Stomach (tissue), 9 donors: ENCODE data around the gene CSAD. TPM values are rescaled to one million over a fixed set of nuclear protein-coding genes. Genes with fewer than 3 reads are reported as not detected.
"Not testable (repeated sequence)": the region's sequence is repeated elsewhere in the genome, so short reads cannot be mapped to it uniquely, and the experiment has no call there.

Experiments used
- DNase-seq, 2 donors: peaks; one replicate each; pipeline versions ENCODE4 v3.0.0 to v3.0.0-alpha.2; 2013 to 2019
- H3K27ac ChIP-seq, 5 donors: fragments of 200-600 bp in 4 of 5; sonication (generic) in 4 of 5; one replicate each; pipeline ENCODE4 v1.5.1; 2013 to 2019; ENCODE audit warnings: mild to moderate bottlenecking in 1 of 5, moderate library complexity in 1 of 5
- H3K27me3 ChIP-seq, 3 donors: fragments of 200-600 bp; sonication (generic); one replicate each; pipeline ENCODE4 v1.5.1; 2017 to 2019; ENCODE audit warnings: mixed run types in 1 of 3
- H3K36me3 ChIP-seq, 4 donors: fragments of 200-600 bp; sonication (generic); 1 replicate in 3 of 4; 2 replicates in 1 of 4; pipeline ENCODE4 v1.5.1; 2016 to 2019
- H3K4me1 ChIP-seq, 4 donors: fragments of 200-600 bp; sonication (generic); one replicate each; pipeline ENCODE4 v1.5.1; 2016 to 2019
- H3K4me3 ChIP-seq, 4 donors: fragments of 200-600 bp; sonication (generic) in 3 of 4; one replicate each; pipeline ENCODE4 v1.5.1; 2016 to 2019; ENCODE audit warnings: mild to moderate bottlenecking in 1 of 4
- H3K9me3 ChIP-seq, 4 donors: fragments of 200-600 bp; sonication (generic); one replicate each; pipeline ENCODE4 v1.5.1; 2016 to 2019
- EP300 ChIP-seq: sonication (generic); formaldehyde crosslinking; IDR thresholded peaks from one replicate; pipeline ENCODE4 v1.6.1; 2017; ENCODE audit warnings: antibody characterized with exemption
- POLR2A ChIP-seq, 4 donors: fragments of 450-650 bp; IDR thresholded peaks; one replicate each; pipeline ENCODE4 v1.6.1; 2016; ENCODE audit warnings: antibody characterized with exemption in 4 of 4, control low read depth in 2 of 4, mild to moderate bottlenecking in 1 of 4, moderate library complexity in 1 of 4
- POLR2AphosphoS5 ChIP-seq, 3 donors: sonication (generic); formaldehyde crosslinking; IDR thresholded peaks; one replicate each; pipeline ENCODE4 v1.6.1; 2016; ENCODE audit warnings: antibody characterized with exemption in 3 of 3
- WGBS, 5 donors: extraction: QIAGEN DNeasy Blood & Tissue Kit in 3 of 5; methylation state at CpG; one replicate each; pipeline versions ENCODE4 v1.1.5 to v1.1.7; 2013 to 2018; 5-methylcytosine and 5-hydroxymethylcytosine counted together
- intact Hi-C: fragments of 100-400 bp; cut with DNase I; formaldehyde crosslinking; loops from one replicate; pipeline ENCODE4 v1.15.1; 2023; ENCODE audit warnings: low total_unique reads
- polyA plus RNA-seq, 3 donors: library from polyadenylated mRNA; stranded (reverse); fragments of 200-250 nt; gene quantifications; one replicate each; pipeline ENCODE4 v1.2.3, GENCODE V29; 2013
- total RNA-seq, 5 donors: library from RNA; depleted of rRNA; stranded (reverse); fragments of >200 nt; gene quantifications; one replicate each; pipeline versions ENCODE4 v1.1.0 to v1.2.3, GENCODE V29; 2014 to 2016
- TF ChIP-seq, protein P1 (sequence below), 7 experiments: fragments of 450-650 bp in 4 of 7; fragments of 200-600 bp in 3 of 7; sonication (generic) in 3 of 7; IDR thresholded peaks; one replicate each; pipeline ENCODE4 v1.5.1; 2016 to 2019; ENCODE audit warnings: antibody characterized with exemption in 7 of 7, control low read depth in 2 of 7, mild to moderate bottlenecking in 1 of 7
- donor health status: healthy with polysubstance abuse.
- donor health status: Bipolar disorder and iron deficiency.
- donor health status: healthy.

Gene CSAD
- total and polyA plus RNA-seq, 8 donors: 4.6 to 334 (median 35.5) TPM

DNA sequence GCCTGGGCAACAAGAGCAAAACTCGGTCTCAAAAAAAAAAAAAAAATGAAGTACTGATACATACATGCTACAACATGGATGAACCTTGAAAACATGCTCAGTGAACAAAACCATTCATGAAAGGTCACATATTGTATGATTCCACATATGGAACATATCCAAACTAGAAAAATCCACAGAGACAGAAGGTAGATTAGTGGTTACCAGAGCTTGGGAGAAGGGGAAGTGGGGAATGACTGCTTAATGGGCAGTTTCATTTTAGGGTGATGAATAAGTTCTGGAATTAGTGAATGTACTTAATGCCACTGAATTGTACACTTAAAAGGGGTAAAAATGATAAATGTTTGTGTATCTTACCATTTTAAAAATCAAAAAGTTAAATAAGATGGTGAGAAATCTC, 23.6 kb upstream of the CSAD start:
- H3K36me3 ChIP-seq: no peaks in the 10 kb centered on the region
- no peak for DNase-seq
- intact Hi-C loops: no loop called here
- 89 to 94% (median 92%) methylated on average over 1 of the region's 1 CpG for WGBS, 5 donors
- TF ChIP-seq POLR2A (IDR thresholded peaks at IDR 0.05) (no peak), EP300 (no peak), POLR2AphosphoS5 (IDR thresholded peaks at IDR 0.05) (no peak)
- TF ChIP-seq, protein P1, sequence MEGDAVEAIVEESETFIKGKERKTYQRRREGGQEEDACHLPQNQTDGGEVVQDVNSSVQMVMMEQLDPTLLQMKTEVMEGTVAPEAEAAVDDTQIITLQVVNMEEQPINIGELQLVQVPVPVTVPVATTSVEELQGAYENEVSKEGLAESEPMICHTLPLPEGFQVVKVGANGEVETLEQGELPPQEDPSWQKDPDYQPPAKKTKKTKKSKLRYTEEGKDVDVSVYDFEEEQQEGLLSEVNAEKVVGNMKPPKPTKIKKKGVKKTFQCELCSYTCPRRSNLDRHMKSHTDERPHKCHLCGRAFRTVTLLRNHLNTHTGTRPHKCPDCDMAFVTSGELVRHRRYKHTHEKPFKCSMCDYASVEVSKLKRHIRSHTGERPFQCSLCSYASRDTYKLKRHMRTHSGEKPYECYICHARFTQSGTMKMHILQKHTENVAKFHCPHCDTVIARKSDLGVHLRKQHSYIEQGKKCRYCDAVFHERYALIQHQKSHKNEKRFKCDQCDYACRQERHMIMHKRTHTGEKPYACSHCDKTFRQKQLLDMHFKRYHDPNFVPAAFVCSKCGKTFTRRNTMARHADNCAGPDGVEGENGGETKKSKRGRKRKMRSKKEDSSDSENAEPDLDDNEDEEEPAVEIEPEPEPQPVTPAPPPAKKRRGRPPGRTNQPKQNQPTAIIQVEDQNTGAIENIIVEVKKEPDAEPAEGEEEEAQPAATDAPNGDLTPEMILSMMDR (IDR thresholded peaks at IDR 0.05): no peak
- H3K27ac ChIP-seq: no peak overlapping the region
- no peak overlapping the region for H3K4me3 ChIP-seq
- H3K9me3 ChIP-seq: no peaks in the 10 kb centered on the region
- no peaks in the 10 kb centered on the region for H3K27me3 ChIP-seq
- peaks cover 0 to 27% (median 14%) of the 10 kb centered on the region in 4 donors for H3K4me1 ChIP-seq

DNA sequence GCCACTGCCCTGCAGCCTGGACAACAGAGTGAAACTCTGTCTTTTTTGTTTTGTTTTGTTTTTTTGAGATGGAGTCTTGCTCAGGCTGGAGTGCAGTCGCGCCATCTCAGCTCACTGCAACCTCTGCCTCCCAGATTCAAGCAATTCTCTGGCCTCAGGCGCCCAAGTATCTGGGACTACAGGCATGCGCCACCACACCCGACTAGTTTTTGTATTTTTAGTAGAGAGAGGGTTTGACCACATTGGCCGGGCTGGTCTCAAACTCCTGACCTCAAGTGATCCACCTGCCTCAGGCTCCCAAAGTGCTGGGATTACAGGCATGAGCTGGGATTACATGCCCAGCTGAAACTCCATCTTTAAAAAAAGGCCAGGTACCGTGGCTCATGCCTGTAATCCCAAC, 21.6 kb upstream of the CSAD start:
- DNase-seq, H3K4me3 ChIP-seq, H3K27ac ChIP-seq, H3K27me3 ChIP-seq, H3K36me3 ChIP-seq, intact Hi-C loops, H3K9me3 ChIP-seq: not testable (repeated sequence)
- H3K4me1 ChIP-seq: peaks cover 0 to 19% (median 11%) of the 10 kb centered on the region in 4 donors
- 88 to 93% (median 89%) methylated on average over 7 of the region's 7 CpGs for WGBS, 5 donors

DNA sequence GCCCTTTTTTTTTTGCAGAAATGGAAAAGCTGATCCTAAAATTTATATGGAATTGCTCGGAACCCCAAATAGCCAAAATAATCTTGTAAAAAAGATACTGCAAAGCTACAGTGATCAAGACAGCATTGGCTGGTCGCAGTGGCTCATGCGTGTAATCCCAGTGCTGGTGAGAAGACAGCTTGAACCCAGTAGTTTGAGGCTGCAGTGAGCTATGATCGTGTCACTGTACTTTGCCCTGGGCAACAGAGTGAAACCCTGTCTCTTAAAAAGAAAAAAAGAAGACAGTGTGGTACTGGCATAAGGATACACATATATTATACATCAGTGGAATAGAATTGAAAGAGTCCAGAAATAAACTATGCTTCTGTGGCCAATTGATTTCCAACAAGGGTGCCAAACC, 20.9 kb upstream of the CSAD start:
- peaks cover 0 to 15% (median 13%) of the 10 kb centered on the region in 4 donors for H3K4me1 ChIP-seq
- no peak for DNase-seq
- intact Hi-C loops: no loop called here
- no peaks in the 10 kb centered on the region for H3K36me3 ChIP-seq
- no peaks in the 10 kb centered on the region for H3K9me3 ChIP-seq
- H3K27ac ChIP-seq: no peak overlapping the region
- no peak overlapping the region for H3K4me3 ChIP-seq
- H3K27me3 ChIP-seq: no peaks in the 10 kb centered on the region
- WGBS, 5 donors: 80 to 95% (median 92%) methylated on average over 4 of the region's 4 CpGs
- TF ChIP-seq EP300: no peak
- no peak for TF ChIP-seq POLR2A (IDR thresholded peaks at IDR 0.05)
- TF ChIP-seq POLR2AphosphoS5 (IDR thresholded peaks at IDR 0.05): no peak
- TF ChIP-seq, protein P1 (IDR thresholded peaks at IDR 0.05): no peak

DNA sequence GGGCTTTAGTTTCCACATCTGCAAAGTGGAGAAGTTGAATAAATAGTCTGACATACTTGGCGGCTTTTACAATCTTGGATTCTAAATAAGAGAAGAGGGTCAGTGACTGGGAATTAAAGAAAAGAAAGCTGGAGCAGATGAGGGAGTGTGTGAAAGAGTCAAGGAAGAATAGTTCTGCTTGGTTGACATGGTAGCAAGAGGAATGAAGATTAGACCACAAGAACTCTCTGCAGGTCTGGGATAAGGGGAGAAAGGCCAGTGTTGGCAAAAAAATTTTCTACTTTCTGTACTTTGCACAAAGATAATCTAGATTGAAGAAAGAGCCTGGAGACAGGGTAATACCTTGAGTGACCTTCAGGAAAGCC, 20.4 kb upstream of the CSAD start:
- intact Hi-C loops: no loop called here
- H3K27me3 ChIP-seq: no peaks in the 10 kb centered on the region
- no peak for TF ChIP-seq POLR2A (IDR thresholded peaks at IDR 0.05)
- no peak for TF ChIP-seq POLR2AphosphoS5 (IDR thresholded peaks at IDR 0.05)
- no peak for TF ChIP-seq EP300
- TF ChIP-seq, protein P1 (IDR thresholded peaks at IDR 0.05): no peak
- no peaks in the 10 kb centered on the region for H3K9me3 ChIP-seq
- 38 to 67% (median 53%) methylated on average over 1 of the region's 1 CpG for WGBS, 5 donors
- H3K4me3 ChIP-seq: no peak overlapping the region
- no peaks in the 10 kb centered on the region for H3K36me3 ChIP-seq
- H3K4me1 ChIP-seq: peaks cover 0 to 17% (median 13%) of the 10 kb centered on the region in 4 donors
- no peak for DNase-seq
- H3K27ac ChIP-seq: peak overlapping the region in 2 of 5 donors; percentile 15 to 49

DNA sequence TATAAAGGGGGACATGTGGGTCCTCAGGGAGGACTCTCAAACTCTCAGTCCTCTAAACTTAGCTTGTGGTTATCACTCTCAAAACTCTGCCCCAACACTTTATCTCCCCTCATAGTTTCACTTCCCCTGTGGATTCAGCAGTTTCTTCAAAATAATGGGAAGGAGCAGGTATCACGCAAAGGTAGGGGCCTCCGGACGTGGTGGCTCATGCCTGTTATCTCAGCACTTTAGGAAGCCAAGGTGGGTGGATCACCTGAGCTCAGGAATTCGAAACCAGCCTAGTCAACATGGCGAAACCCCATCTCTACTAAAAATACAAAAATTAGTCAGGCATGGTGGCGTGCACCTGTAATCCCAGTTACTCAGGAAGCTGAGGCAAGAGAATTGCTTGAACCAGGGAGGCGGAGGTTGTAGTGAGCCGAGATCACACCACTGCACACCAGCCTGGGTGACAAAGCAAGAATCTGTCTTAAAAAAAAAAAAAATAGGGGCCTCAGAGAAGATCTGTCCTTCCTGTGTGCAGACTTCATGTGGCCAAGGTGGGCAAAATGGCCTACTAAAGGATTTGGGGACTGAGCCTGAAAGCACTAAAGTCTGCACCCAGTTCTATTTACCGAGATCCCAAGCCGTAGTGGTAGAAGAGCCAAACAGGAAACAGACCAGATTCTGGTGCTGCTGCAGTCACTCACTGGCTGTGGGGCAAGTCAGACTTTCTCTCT, 19.9 kb upstream of the CSAD start:
- peak overlapping the region in 3 of 5 donors; percentile 15 to 49 (median 29) for H3K27ac ChIP-seq
- H3K36me3 ChIP-seq: no peaks in the 10 kb centered on the region
- no peaks in the 10 kb centered on the region for H3K27me3 ChIP-seq
- intact Hi-C loops: no loop called here
- peaks cover 0 to 17% (median 13%) of the 10 kb centered on the region in 4 donors for H3K4me1 ChIP-seq
- 66 to 71% (median 67%) methylated on average over 10 of the region's 10 CpGs for WGBS, 5 donors
- H3K4me3 ChIP-seq: no peak overlapping the region
- H3K9me3 ChIP-seq: no peaks in the 10 kb centered on the region
- DNase-seq: no peak
- TF ChIP-seq EP300 (no peak), POLR2A (IDR thresholded peaks at IDR 0.05) (no peak), POLR2AphosphoS5 (IDR thresholded peaks at IDR 0.05) (no peak)
- TF ChIP-seq, protein P1 (IDR thresholded peaks at IDR 0.05): no peak
